ENCODE results near the gene SP2. TPM values are rescaled to one million over a fixed set of nuclear protein-coding genes. Genes with fewer than 3 reads are reported as not detected.
A peak's percentile ranks its signal among the peaks of the same experiment; 100 is the strongest.

SP2 gene
- total RNA-seq, 1 donor from 2014 or later = 11.3 TPM

GRCh38 chr17:47973541-47973940 is 77.5 kb downstream of the SP2 start:
- Histone ChIP-seq H3K27ac (no peak overlapping the region), H3K36me3 (peaks cover 0 to 50% of the 10 kb centered on the region in 2 donors), H3K4me1 (peaks cover 23% of the 10 kb centered on the region), H3K4me3 (no peak overlapping the region), H3K9me3 (no peaks in the 10 kb centered on the region), H3K27me3 (no peaks in the 10 kb centered on the region)
- no peak for DNase-seq (ENCODE audit: extremely low spot score in 2 of 2)
- intact Hi-C loops (cut with DNase I) = no loop called here
- TF ChIP-seq POLR2AphosphoS5 (IDR thresholded peaks at IDR 0.05; ENCODE audit: insufficient read depth in 1 of 2, low read depth in 1 of 2) = no peak
- TF ChIP-seq POLR2A (IDR thresholded peaks at IDR 0.05) = no peak
- no peak for TF ChIP-seq CTCF (IDR thresholded peaks at IDR 0.05)

- Histone ChIP-seq H3K4me1 (peaks cover 17% of the 10 kb centered on the region), H3K36me3 (peaks cover 0 to 67% of the 10 kb centered on the region in 2 donors), H3K9me3 (no peaks in the 10 kb centered on the region), H3K27ac (no peak overlapping the region), H3K4me3 (no peak overlapping the region), H3K27me3 (no peaks in the 10 kb centered on the region)
- DNase-seq (ENCODE audit: extremely low spot score in 2 of 2) = no peak
- TF ChIP-seq POLR2AphosphoS5 (IDR thresholded peaks at IDR 0.05; ENCODE audit: insufficient read depth in 1 of 2, low read depth in 1 of 2) = no peak
- TF ChIP-seq CTCF (IDR thresholded peaks at IDR 0.05) = no peak
- TF ChIP-seq POLR2A (IDR thresholded peaks at IDR 0.05) = no peak
- intact Hi-C loops (cut with DNase I) = loop anchor here (5.0 kb wide), 1 partner anchor 42 kb away; no protein-coding TSS in a partner anchor
Measured at GRCh38 chr17:47975189-47975822, 79.3 kb downstream of the SP2 start.

- Histone ChIP-seq H3K9me3 (no peaks in the 10 kb centered on the region), H3K4me3 (no peak overlapping the region), H3K27me3 (no peaks in the 10 kb centered on the region), H3K27ac (no peak overlapping the region), H3K36me3 (peaks cover 0 to 72% of the 10 kb centered on the region in 2 donors), H3K4me1 (peaks cover 15% of the 10 kb centered on the region)
- no peak for DNase-seq (ENCODE audit: extremely low spot score in 2 of 2)
- TF ChIP-seq POLR2A (IDR thresholded peaks at IDR 0.05) (no peak), POLR2AphosphoS5 (IDR thresholded peaks at IDR 0.05; ENCODE audit: insufficient read depth in 1 of 2, low read depth in 1 of 2) (no peak), CTCF (IDR thresholded peaks at IDR 0.05) (no peak)
- intact Hi-C loops (cut with DNase I) = loop anchor here (5.0 kb wide), 1 partner anchor 41 kb away; no protein-coding TSS in a partner anchor
Measured at GRCh38 chr17:47975823-47976205, 79.8 kb downstream of the SP2 start.

GRCh38 chr17:47978324-47978723 is 82.3 kb downstream of the SP2 start:
- intact Hi-C loops (cut with DNase I) = loop anchor here (5.0 kb wide), 1 partner anchor 39 kb away; no protein-coding TSS in a partner anchor
- Histone ChIP-seq H3K36me3 (peaks cover 0 to 81% of the 10 kb centered on the region in 2 donors), H3K27me3 (no peaks in the 10 kb centered on the region), H3K27ac (no peak overlapping the region), H3K4me3 (no peak overlapping the region), H3K4me1 (no peaks in the 10 kb centered on the region), H3K9me3 (no peaks in the 10 kb centered on the region)
- TF ChIP-seq CTCF (IDR thresholded peaks at IDR 0.05) (peak in 2 of 3 experiments; percentile 58 to 64), POLR2A (IDR thresholded peaks at IDR 0.05) (no peak)
- no peak for DNase-seq (ENCODE audit: extremely low spot score in 2 of 2)

Other genes with a start within 250 kb of the SP2 start
- 157 TPM for gene KPNB1, start 246.3 kb upstream of the SP2 start, total RNA-seq
- gene TBKBP1, start 202.1 kb upstream of the SP2 start, total RNA-seq = 13.8 TPM
- gene TBX21, start 163.0 kb upstream of the SP2 start, total RNA-seq = 2.9 TPM
- gene OSBPL7, start 74.4 kb upstream of the SP2 start, total RNA-seq = 5.6 TPM
- 21.4 TPM for gene MRPL10, start 64.7 kb upstream of the SP2 start, total RNA-seq
- gene LRRC46, start 64.6 kb upstream of the SP2 start, total RNA-seq = not detected
- gene SCRN2, start 55.0 kb upstream of the SP2 start, total RNA-seq = 33.1 TPM
- 3.9 TPM for gene SP6, start 45.1 kb upstream of the SP2 start, total RNA-seq
- 42.7 TPM for gene PNPO, start 45.3 kb downstream of the SP2 start, total RNA-seq
- gene PRR15L, start 61.6 kb downstream of the SP2 start, total RNA-seq = 2.2 TPM
- 144 TPM for gene CDK5RAP3, start 74.9 kb downstream of the SP2 start, total RNA-seq
- gene COPZ2, start 141.6 kb downstream of the SP2 start, total RNA-seq = 34.4 TPM
- 190 TPM for gene NFE2L1, start 152.1 kb downstream of the SP2 start, total RNA-seq
- gene CBX1, start 205.2 kb downstream of the SP2 start, total RNA-seq = 43.5 TPM
- gene SNX11, start 211.5 kb downstream of the SP2 start, total RNA-seq = 15.0 TPM